ENCODE measurements around the gene FUT9.

FUT9 gene

DNA sequence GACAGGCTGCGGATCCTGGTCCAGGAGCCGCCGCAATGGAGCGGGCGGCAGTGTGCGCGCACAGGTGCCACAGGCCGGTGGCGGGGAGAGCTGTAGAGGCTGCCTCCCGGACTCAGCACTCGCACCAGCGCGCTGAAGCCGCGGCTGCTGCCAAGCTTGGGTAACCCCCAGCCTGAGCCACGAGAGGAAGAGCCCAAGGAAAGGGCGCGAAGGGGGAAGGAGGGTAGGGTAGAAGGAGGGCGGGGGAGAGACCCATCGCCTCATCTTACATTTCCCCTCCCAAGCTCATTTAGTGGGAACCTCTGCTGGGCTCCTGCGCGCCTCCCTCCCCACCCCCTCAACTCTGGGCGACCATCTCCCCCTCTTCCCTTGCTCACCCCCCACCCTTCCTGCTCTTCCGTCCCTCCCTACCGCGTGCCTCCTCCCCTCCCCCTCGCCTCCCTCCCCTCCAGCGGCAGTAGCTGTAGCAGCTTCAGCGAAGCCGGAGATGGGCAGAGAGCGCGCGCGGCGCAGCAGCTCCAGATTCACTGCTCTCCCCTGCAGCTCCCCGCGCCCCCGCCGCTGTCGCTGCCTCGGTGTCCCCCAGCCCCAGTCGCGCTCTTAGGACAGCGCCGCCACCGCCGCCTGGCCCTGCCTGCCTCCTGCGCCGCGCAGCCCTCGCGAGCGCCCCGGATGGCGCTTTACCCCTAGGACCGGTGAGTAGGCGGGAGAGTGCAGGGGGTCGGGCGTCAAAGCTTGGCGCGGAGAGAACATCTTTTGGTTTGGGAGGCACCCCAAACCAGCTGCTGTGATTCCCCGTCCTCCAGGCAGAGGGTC is at the start of gene FUT9:
Gene FUT9, plus strand, starts transcription at position 457 of the 816 bp plus-strand sequence. CDS start 187,182 bp downstream, outside the sequence.
- in situ Hi-C loops (cut with MboI; ENCODE audit: low sequenced_read_pairs), result no loop called here

DNA sequence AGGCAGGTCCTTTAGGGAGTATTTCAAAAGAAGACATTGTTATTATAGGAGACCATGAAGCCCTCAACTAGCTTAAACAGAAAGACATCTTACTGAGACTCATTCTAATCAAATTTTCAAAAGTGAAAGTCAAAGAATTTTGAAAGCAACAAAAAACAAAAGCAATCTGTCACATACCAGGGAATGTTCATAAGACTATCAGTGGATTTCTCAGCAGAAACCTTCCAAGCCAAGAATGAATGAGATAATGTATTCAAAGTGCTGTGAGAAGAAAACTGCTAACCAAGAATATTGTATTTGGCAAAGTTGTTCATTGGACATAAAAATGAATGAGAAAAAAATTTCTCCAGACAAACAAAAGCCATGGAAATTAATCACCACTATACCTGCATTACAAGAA is 48.2 kb upstream of the FUT9 start:
- in situ Hi-C loops (cut with MboI; ENCODE audit: low sequenced_read_pairs), result no loop called here

DNA sequence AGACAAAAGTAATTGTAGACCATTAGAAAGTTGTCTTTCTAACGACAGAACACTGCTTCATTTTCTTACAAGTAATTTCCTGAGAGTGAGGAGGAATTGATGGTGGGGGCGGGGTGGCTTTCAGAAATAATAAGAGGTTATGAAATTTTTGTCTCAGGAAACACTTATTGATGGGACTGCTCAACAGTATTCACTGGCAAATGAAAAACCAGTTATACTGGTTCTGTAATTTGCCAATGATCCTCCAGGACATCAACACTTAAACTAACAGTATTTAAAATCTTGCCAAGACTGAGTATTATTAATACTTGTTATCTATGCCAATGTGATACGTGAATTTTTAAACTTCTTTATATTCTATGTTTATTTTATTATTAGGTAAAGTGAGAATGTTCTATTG is 41.8 kb upstream of the FUT9 start:
- in situ Hi-C loops (cut with MboI; ENCODE audit: low sequenced_read_pairs), result no loop called here

DNA sequence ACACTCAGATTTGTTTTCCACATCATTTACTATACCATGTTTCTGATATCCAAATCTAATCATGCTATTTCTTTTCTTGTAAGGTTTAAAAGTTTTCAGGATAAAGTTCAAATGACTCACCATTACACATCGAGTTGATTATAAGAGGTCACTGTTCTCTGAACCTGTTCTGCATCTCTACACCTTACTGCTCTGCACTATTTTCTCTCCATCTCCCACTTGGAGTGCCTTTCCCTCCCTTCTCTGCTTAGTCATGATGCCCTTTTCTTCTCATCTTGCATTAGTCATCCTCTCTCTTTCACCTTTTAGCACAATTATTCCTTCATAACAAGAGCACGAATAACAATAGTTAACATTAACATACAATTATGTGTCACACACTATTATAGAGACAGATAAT is 37.5 kb upstream of the FUT9 start:
- in situ Hi-C loops (cut with MboI; ENCODE audit: low sequenced_read_pairs), result no loop called here

DNA sequence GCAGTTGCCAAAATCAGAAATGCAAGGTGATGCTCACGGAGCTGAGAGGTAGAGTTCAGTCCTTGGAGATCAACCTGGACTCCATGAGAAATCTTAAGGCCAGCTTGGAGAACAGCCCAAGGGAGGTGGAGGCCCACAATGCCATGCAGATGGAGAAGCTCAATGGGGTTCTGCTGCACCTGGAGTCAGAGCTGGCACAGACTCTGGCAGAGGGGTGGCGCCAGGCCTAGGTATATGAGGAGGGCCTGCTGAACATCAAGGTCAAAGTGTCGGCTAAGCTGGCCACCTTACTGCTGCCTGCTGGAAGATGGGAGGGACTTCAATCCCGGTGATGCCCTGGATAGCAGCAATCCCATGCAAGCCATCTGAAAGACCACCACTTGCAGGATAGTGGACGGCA is 23.9 kb upstream of the FUT9 start:
- in situ Hi-C loops (cut with MboI; ENCODE audit: low sequenced_read_pairs), result no loop called here

DNA sequence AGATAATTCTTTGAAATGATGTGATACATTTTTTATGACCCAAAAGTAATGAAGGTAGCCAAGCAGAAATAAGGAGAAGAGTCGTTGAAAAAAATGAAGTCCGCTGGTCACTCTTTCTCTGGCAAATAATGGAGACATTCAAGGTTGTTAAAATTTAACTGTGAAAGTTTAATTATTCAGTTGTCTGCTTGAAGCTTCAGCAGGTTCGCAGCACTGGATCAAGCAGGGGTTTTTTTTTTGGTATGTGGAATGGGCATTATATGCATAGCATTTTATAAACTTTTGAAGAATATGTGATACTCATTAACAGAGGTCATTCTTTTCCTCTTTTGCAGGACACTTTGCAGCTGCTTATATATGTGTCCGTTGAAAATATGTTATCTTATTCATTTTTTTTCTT is 21.6 kb upstream of the FUT9 start:
- in situ Hi-C loops (cut with MboI; ENCODE audit: low sequenced_read_pairs), result no loop called here

DNA sequence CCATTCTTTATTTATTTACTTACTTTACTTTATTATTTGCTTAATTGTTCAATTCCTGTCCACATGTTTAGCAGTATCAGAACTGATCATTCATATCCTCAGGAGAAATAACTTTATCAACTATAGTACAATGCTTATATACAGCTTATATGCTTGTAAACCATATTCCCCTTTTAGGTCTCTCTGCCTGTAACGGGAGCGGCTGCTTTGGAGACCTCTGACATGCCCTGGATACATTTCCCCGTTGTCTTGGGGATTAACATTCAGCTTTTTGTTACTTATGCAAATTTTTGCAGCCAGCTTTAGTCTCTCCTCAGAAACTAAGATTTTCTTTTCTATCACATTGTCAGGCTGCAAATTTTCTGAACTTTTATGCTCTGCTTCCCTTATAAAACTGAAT is 17.6 kb upstream of the FUT9 start:
- in situ Hi-C loops (cut with MboI; ENCODE audit: low sequenced_read_pairs), result no loop called here

DNA sequence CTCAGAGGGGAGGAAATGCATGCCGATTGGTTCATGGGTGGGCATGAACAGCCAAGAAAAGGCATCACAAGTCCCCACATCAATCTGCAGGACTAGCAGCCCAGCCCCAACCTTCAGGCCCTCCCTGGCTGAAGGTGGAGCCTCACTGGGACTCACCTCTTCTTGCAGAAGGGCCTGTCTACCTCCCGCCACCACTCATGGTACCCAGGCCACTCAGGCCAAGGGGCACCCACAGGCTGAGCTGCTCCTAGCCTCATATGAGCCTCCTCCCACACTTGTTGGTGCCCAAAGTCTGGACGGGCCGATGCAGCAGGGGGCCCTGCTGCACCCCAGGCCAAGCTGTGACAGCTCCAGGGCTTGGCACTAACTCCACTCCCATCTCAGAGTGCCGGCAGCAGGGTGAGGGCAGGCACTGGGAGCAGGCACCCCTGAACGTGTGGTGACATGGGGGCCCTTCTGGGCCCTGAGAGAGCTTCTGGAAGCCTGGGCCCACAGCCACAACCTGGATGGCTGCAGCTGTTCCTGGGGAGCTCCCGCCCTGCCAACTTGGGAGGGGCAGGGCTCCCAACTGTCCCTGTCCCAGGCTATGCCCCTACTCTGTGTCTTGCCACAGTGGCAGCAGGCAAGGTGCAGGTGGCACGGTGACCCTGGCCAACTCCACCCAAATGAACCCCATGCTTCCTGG is 13.7 kb upstream of the FUT9 start:
- in situ Hi-C loops (cut with MboI; ENCODE audit: low sequenced_read_pairs), result no loop called here

DNA sequence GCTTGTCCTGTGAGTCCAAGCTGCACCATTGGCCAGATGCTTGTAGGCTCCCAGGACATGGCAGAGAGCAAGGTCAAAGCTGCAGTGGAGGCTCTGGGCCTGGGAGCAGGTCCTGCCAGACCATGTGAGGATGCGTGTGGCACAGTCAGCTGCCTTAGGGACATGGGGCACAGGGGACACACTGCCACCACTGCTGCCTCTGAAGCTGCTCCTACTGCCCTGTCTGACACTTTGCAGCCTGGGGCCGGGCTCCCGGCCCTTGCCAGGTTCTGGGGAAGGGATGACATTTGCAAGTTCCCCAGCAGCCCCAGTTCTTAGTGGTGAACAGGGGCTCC is 13.2 kb upstream of the FUT9 start:
- in situ Hi-C loops (cut with MboI; ENCODE audit: low sequenced_read_pairs), result no loop called here

DNA sequence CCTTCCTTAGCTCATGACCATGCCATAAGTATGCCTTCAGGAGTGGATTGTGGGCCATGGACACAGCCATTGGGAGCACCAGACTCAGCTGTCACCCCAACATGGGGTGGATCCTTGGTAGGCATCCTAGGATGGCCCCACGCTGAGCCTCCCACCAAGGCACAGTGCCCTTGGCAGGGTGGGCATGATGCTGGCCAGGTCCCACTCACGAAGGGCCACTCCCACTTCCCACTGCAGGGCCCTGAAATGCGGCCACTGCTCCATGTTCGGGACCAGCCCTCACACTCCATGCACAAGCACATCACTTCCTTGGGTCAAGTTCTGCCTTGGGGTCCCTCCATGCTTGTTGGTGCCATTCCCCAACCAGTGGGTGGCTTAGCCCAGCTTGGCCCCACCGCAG is 12.9 kb upstream of the FUT9 start:
- in situ Hi-C loops (cut with MboI; ENCODE audit: low sequenced_read_pairs), result no loop called here

DNA sequence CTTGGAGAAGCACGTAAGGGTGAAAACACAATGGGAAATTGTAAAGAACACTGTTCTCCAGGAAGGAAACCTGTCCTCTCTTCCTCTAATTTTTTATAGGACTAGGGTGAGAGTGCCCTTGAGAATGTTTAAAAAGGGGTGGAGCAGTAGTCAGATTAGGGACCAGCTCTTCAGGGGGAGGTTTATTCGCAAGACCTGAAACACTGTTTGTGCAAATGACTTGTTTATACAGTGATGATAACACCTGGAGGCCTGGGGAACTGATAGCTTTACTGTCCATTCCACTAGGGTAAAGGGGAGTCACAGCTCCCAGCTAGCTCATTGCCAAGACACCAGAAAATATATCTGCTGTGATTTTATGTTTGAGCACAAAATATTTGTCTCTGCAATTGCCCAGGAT is 8.1 kb upstream of the FUT9 start:
- in situ Hi-C loops (cut with MboI; ENCODE audit: low sequenced_read_pairs), result no loop called here

DNA sequence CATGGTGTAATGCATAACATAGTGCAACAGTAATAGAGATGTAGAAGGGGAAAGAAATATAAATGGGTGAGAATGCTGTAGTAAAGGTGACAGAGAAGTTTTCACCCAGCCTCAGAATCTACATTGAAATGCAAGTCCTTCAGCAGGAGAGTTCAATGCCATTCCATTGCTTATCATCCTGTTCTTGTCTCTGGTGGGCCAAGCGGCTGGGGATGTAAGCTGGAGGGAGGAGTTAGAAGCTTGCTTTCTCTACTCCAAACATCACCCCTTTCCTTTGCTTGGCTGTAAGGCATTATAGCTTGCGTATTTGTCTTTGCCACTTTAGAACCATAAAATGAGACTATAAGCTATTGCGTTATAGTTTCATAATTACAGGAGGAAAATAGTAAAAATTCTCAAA is 2.2 kb upstream of the FUT9 start:
- in situ Hi-C loops (cut with MboI; ENCODE audit: low sequenced_read_pairs), result no loop called here

DNA sequence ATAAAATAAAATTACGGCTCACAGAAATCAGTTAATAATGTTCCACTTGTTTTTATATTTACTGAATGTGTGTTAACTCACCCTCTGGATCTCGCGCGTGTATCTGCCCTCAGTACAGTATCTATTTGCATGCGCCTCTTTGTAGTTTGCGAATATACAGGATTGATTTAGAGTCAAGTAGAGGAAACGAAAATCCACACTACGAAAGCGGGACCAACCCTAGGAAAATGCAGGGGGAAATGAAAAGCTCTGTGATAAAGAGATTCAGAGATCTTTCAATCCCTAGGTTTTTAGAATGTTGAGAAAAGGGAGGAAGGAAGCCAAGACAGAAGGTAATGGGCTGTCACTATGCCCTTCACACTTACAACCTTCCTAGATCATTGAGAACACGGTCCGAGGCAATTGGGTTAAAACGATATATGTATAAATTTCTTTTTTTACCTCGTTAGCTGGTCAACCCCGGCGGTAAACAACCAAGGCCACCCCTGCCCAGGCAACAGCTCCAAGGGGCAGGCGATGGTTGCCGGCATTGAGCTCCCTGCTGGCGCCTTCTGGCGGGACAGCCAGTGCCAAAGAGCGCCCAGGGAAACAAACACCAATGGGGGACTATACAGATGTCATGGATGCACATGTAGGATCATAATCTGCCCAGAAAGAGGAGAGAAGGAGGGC is 792 bp upstream of the FUT9 start:
- in situ Hi-C loops (cut with MboI; ENCODE audit: low sequenced_read_pairs), result no loop called here

DNA sequence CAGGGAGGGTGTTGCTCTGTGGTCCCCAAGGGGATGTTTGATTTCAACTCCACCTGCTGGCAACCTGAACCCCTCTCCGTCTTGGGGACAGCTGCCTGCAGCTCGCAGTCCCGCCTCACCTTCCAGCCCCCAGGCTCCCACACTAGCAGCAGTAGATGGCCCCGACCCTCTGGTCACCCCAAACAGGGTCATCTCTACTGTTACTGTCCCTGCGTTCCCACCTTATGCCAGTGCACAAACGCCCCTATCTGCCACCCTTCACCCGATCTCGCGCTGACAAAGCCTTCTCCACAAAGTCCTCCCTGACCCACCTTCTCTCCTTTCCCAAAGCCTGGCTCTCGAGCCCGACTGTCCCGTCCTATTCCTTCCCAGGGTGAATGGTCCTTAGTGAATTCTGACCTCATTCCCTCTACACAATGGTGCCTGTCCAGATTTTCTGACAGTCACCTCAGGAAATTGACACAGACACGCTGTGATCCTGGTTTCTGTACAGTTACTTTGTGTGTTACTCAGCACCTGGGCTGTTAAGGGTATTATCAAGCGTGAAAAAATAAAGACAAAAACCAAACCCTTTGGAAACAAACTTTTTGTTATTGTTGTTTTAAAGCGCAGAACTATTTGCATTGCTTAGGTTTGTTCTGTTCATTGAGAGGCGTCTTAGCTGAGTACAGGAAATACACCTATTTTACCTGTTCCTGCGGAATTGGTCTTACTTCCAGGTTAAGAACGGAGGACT is 728 bp downstream of the FUT9 start:
- in situ Hi-C loops (cut with MboI; ENCODE audit: low sequenced_read_pairs), result no loop called here

DNA sequence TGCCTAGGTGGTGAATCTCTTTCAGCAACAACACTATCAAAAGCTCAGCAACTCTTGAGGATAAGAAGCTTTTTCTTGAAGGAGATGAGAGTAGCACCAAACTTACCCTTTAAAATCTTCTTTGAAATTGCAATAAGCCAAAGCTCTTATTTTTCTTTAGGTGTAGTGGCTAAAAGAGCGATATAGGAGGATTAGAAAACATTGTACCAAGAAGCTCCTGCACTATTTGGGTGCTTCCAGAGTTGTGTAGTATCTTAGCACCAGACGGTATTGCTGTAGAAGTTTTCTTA is 1.2 kb downstream of the FUT9 start:
- in situ Hi-C loops (cut with MboI; ENCODE audit: low sequenced_read_pairs), result no loop called here

DNA sequence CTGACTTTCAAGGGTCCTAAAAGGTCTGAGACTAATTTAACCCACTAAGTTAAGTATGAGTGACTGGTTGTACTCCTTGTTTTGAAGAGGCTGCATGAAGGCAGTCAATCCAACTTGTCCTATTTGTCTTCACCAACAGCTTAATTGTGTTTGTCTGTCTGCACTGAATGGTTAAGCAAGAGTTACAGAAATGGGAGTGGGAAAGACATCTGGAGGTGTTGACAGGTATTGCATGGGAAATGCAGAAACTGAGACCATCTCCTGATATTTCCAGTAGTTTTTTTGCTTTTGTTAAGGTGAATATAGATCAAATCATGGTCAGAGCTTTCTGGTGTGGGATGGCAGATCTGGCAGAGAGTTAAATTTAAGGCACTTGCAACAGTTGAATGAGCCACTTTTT is 6.5 kb downstream of the FUT9 start:
- in situ Hi-C loops (cut with MboI; ENCODE audit: low sequenced_read_pairs), result no loop called here

DNA sequence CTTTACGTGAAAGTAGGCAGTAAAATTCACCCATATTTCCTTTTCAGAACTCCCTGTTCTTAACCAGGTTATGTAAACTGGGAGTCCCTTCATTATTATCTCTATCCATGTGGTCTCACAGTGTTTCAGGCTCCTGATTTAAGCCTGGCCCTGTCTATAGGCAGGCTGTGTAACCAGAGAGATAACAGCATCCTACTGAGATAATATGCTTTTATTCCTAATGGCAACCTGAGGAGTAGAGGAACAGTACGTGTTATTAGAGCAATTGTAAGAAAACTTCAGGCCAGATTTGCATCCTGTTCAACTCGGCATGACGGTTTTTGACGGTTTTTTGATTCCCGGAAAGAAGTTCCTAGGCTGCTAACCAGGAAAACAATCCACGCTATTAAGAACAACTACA is 16.9 kb downstream of the FUT9 start:
- in situ Hi-C loops (cut with MboI; ENCODE audit: low sequenced_read_pairs), result no loop called here

DNA sequence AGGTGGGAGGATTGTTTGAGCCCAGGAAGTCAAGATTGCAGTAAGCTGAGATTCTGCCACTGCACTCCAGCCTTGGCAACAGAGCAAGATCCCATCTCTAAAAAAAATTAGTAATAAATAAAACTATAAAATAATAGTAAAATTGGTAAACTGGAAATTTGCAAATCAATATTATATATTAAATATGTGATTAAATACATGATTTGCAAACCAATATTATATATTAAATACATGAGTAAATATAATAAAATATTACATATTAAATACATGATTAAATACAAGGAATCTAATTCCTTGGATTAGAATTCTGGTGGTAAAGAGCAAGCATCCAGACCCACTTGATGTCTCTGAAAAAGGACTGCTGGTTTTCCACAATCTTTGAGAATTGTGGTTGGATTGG is 35.8 kb downstream of the FUT9 start:
- in situ Hi-C loops (cut with MboI; ENCODE audit: low sequenced_read_pairs), result no loop called here

DNA sequence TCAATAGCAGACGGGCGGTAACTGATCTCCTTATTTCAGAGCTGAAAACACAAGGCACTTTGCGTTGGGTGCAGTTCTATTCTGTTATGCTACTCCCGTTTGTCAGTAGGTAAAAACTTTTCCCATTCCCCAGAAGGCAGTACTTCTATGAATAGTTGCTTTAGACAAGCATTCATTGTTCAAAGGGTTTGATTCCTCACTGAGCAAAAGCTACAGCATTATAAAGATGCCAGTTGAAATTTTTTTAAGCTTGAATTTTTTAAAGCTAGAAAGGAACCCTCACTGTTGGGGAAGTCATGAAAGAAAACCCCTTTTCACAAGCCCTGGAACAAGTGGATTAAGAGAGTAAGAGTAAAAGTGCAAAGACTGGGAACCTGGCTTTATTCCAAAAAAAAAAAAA is 42.3 kb downstream of the FUT9 start:
- in situ Hi-C loops (cut with MboI; ENCODE audit: low sequenced_read_pairs), result no loop called here

DNA sequence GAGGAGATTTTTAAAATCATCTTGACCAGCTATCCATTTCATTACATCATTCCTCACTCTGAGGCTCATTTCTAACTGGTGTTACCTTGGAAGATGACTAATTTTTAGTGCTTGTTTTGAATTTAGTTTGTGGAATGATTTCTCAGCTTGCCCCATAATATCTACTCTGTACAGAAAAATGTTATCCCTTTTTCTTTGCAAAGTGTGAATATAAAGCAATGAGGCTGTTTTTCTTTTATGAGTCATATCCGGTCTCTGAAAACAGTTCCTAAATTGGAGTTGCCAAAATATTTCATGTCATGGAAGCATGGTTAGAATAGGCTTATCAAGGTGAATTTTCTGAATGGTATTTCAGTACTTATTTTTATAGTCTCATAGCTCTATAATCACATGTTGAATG is 43.8 kb downstream of the FUT9 start:
- in situ Hi-C loops (cut with MboI; ENCODE audit: low sequenced_read_pairs), result no loop called here

DNA sequence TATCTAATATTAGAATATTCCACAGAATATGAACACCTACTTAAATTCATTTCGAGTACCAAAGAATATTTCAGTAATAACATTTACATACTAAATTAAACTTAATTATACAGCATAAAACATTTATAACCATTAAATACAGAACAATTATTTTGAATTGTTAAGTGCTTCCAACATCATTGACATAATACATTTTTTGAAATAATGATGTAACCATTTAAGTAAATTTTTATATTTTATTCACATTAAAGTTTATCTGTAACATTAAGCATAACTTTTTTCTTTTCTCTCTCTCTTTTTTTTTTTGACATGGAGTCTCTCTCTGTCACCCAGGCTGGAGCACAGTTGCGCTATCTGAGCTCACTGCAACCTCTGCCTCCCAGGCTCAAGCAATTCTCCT is 44.5 kb downstream of the FUT9 start:
- in situ Hi-C loops (cut with MboI; ENCODE audit: low sequenced_read_pairs), result no loop called here

DNA sequence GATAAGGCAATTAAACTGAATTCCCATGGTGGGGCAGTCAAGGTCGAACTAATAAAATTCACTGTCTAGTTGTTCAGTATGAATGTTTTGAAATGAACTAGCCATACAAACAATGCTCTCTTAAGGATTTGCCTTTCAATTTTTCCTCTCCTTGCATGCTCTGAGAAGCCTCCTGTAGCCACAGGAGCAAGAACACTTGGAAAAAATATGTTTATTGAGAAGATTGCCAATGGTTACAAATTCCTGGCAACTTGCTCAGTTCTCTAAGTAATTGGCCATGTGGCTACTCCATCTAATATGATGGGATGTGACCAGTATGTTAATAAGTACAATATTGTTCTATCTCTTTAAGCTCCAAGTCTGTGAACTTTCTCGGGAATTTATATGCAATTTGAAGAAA is 49.4 kb downstream of the FUT9 start:
- in situ Hi-C loops (cut with MboI; ENCODE audit: low sequenced_read_pairs), result no loop called here

Measured in hTERT RPE-1 (cell line).